T-helper 9 cell (primary cell): ENCODE data around the gene CILP.
"Not testable (repeated sequence)": the region's sequence is repeated elsewhere in the genome, so short reads cannot be mapped to it uniquely, and the experiment has no call there.

Experiments used
- DNase-seq: peaks from one replicate; pipeline ENCODE4 v3.0.0-alpha.2; 2020

CILP gene

GRCh38 chr15:65189102-65189740 is 22.1 kb downstream of the CILP start:
- DNase-seq: no peak

GRCh38 chr15:65188472-65188871 is 22.8 kb downstream of the CILP start:
- not testable (repeated sequence) for DNase-seq

GRCh38 chr15:65184868-65185717 is 26.2 kb downstream of the CILP start, which contains the start of gene CLPX:
Gene CLPX, minus strand, starts transcription at chr15:65185342. Its CDS starts 189 bp downstream, at chr15:65185153.
- DNase-seq: peak; percentile 85

GRCh38 chr15:65184305-65184867 is 26.9 kb downstream of the CILP start:
- DNase-seq: peak; percentile 16

- no peak for DNase-seq
Observed at GRCh38 chr15:65183865-65184159, 27.5 kb downstream of the CILP start.

- DNase-seq: no peak
Observed at GRCh38 chr15:65182538-65182937, 28.7 kb downstream of the CILP start.

- DNase-seq: not testable (repeated sequence)
Observed at GRCh38 chr15:65181582-65182353, 29.5 kb downstream of the CILP start.

GRCh38 chr15:65180167-65180566 is 31.1 kb downstream of the CILP start:
- DNase-seq: no peak

GRCh38 chr15:65177901-65178300 is 33.4 kb downstream of the CILP start:
- no peak for DNase-seq

GRCh38 chr15:65176056-65176455 is 35.2 kb downstream of the CILP start:
- DNase-seq: no peak

GRCh38 chr15:65175511-65175910 is 35.8 kb downstream of the CILP start:
- DNase-seq: no peak

GRCh38 chr15:65174509-65174908 is 36.8 kb downstream of the CILP start:
- no peak for DNase-seq

- no peak for DNase-seq
Observed at GRCh38 chr15:65172531-65172930, 38.7 kb downstream of the CILP start.

GRCh38 chr15:65171428-65171827 is 39.8 kb downstream of the CILP start:
- DNase-seq: no peak

GRCh38 chr15:65165875-65166274 is 45.4 kb downstream of the CILP start:
- DNase-seq: no peak

- no peak for DNase-seq
Observed at GRCh38 chr15:65164139-65164538, 47.1 kb downstream of the CILP start.

- no peak for DNase-seq
Observed at GRCh38 chr15:65163041-65163440, 48.2 kb downstream of the CILP start.

- no peak for DNase-seq
Observed at GRCh38 chr15:65156692-65157091, 54.6 kb downstream of the CILP start.

GRCh38 chr15:65154720-65155119 is 56.6 kb downstream of the CILP start:
- no peak for DNase-seq

GRCh38 chr15:65147902-65148301 is 63.4 kb downstream of the CILP start:
- DNase-seq: no peak

- DNase-seq: no peak
Observed at GRCh38 chr15:65146438-65146837, 64.8 kb downstream of the CILP start.
